RWPE2 (cell line): ENCODE results near the gene HABP2.
A peak's percentile ranks its signal among the peaks of the same experiment; 100 is the strongest.

Experiments used
- ATAC-seq: fragments of 200-7000 bp; cut with Tn5 transposase; 3 replicates; pipeline ENCODE4 v1.9.1; 2021; ENCODE audit warnings: low read depth
- DNase-seq: peaks from one replicate; pipeline ENCODE4 v3.0.0-alpha.2; 2020; ENCODE audit warnings: low spot score
- H3K27ac ChIP-seq: fragments of 450-650 bp; 2 replicates; pipeline ENCODE4 v1.5.1; 2017; ENCODE audit warnings: mild to moderate bottlenecking; ENCODE audit not compliant: poor library complexity, severe bottlenecking
- H3K27me3 ChIP-seq: fragments of 250-450 bp; sonication (Bioruptor Pico); 2 replicates; pipeline ENCODE4 v1.5.1; 2021; ENCODE audit warnings: mild to moderate bottlenecking, moderate library complexity; ENCODE audit not compliant: insufficient read depth, poor library complexity, severe bottlenecking
- H3K36me3 ChIP-seq: fragments of 250-450 bp; sonication (Bioruptor Pico); 2 replicates; pipeline ENCODE4 v1.5.1; 2020; ENCODE audit warnings: low read depth, mild to moderate bottlenecking, moderate library complexity
- H3K4me1 ChIP-seq: fragments of 250-450 bp; sonication (Bioruptor Pico); 2 replicates; pipeline ENCODE4 v1.5.1; 2021; ENCODE audit warnings: mild to moderate bottlenecking, moderate library complexity; ENCODE audit not compliant: insufficient read depth, poor library complexity, severe bottlenecking
- H3K4me3 ChIP-seq: fragments of 250-450 bp; sonication (Bioruptor Pico); 2 replicates; pipeline ENCODE4 v1.5.1; 2021; ENCODE audit warnings: mild to moderate bottlenecking, moderate library complexity; ENCODE audit not compliant: severe bottlenecking
- H3K9me3 ChIP-seq: fragments of 250-450 bp; sonication (Bioruptor Pico); 2 replicates; pipeline ENCODE4 v1.5.1; 2021; ENCODE audit warnings: mild to moderate bottlenecking, moderate library complexity; ENCODE audit not compliant: severe bottlenecking
- TF ChIP-seq, protein P1 (sequence below): fragments of 450-650 bp; IDR thresholded peaks from one replicate; pipeline ENCODE4 v1.5.1; 2017; ENCODE audit warnings: mild to moderate bottlenecking, moderate library complexity; ENCODE audit not compliant: poor library complexity, severe bottlenecking

The HABP2 gene

DNA sequence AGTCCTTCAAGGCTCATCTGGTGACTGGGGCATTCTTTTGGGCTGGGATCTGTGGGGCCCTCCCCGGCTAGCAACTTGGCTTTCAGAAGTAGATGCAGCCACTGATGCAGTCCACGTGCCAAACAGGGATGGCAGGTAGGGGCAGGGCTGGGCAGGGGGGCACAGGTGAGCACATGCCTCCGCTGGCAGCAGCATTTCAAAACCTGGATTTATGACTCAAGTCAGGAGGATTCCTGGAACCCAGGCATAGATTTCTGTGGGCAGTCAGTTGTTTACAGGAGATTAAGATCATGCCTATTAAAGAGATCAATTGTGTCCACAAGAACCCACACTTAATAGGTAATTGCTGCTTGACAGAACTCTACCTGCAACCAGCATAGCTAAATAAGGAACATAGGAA, 839 bp upstream of the HABP2 start:
- Histone ChIP-seq H3K27ac (no peak overlapping the region), H3K9me3 (no peaks in the 10 kb centered on the region), H3K36me3 (no peaks in the 10 kb centered on the region), H3K4me3 (no peak overlapping the region), H3K27me3 (no peaks in the 10 kb centered on the region), H3K4me1 (peaks cover 20% of the 10 kb centered on the region)
- DNase-seq: peak; percentile 65
- peak; percentile 81 for ATAC-seq
- TF ChIP-seq, protein P1, sequence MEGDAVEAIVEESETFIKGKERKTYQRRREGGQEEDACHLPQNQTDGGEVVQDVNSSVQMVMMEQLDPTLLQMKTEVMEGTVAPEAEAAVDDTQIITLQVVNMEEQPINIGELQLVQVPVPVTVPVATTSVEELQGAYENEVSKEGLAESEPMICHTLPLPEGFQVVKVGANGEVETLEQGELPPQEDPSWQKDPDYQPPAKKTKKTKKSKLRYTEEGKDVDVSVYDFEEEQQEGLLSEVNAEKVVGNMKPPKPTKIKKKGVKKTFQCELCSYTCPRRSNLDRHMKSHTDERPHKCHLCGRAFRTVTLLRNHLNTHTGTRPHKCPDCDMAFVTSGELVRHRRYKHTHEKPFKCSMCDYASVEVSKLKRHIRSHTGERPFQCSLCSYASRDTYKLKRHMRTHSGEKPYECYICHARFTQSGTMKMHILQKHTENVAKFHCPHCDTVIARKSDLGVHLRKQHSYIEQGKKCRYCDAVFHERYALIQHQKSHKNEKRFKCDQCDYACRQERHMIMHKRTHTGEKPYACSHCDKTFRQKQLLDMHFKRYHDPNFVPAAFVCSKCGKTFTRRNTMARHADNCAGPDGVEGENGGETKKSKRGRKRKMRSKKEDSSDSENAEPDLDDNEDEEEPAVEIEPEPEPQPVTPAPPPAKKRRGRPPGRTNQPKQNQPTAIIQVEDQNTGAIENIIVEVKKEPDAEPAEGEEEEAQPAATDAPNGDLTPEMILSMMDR: no peak

- H3K27ac ChIP-seq: no peak overlapping the region
These were observed 296 bp downstream of the HABP2 start for GRCh38 chr10:113553149-113553548.

DNA sequence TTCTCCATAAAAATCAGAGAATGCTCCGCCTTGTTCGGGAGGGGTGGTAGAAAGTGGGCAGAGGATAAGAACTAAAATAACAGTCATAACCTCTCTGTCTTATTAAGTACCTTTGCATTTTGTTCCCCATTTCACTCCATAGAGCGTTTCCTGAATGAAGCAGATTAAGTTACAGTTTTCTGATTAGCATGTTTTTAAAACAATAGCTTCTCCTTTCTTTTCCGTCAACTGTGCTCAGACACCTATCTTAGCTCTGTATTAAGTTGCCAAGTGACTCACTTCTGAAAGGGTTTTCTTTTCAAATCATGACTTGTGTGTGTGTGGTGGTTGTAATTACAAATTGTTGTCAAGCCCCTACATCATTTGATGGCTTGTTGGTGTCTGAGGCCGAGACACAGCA, 1.4 kb downstream of the HABP2 start:
- TF ChIP-seq, protein P1: no peak
- H3K36me3 ChIP-seq: no peaks in the 10 kb centered on the region
- no peak overlapping the region for H3K4me3 ChIP-seq
- H3K27ac ChIP-seq: no peak overlapping the region
- no peaks in the 10 kb centered on the region for H3K9me3 ChIP-seq
- no peak for DNase-seq
- H3K27me3 ChIP-seq: no peaks in the 10 kb centered on the region
- peaks cover 20% of the 10 kb centered on the region for H3K4me1 ChIP-seq
- ATAC-seq: no peak

More at GRCh38 chr10:113553149-113553548, 296 bp downstream of the HABP2 start:
- Histone ChIP-seq H3K9me3 (no peaks in the 10 kb centered on the region), H3K4me3 (no peak overlapping the region), H3K36me3 (no peaks in the 10 kb centered on the region), H3K27me3 (no peaks in the 10 kb centered on the region), H3K4me1 (peaks cover 20% of the 10 kb centered on the region)
- TF ChIP-seq, protein P1: no peak
- DNase-seq (no peak), ATAC-seq (no peak)

DNA sequence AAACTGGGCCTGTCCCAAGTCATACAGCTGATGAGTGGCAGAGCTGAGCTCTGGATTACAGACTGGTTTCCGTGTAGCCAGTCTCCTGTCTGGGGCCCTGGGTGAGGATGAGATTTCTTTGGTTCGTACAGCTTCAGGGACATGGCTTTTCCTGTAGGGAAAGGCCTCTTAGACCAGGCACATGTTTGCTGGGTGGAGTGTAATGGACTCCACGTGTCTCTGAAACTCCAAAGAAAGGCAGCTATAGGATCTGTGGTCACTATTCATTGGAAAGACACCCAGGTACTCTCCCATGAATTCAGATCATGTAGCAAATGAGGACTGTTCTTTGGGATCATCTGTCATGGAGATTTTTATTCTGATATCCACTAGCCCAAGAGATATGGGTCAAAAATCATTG, 2.4 kb downstream of the HABP2 start:
- Histone ChIP-seq H3K4me3 (no peak overlapping the region), H3K4me1 (peaks cover 16% of the 10 kb centered on the region), H3K27me3 (no peaks in the 10 kb centered on the region), H3K27ac (no peak overlapping the region), H3K9me3 (no peaks in the 10 kb centered on the region), H3K36me3 (no peaks in the 10 kb centered on the region)
- TF ChIP-seq, protein P1: no peak
- DNase-seq (no peak), ATAC-seq (no peak)

GRCh38 chr10:113555751-113556150, 2.9 kb downstream of the HABP2 start:
- no peak overlapping the region for H3K27ac ChIP-seq
- ATAC-seq (no peak), DNase-seq (no peak)
- no peaks in the 10 kb centered on the region for H3K36me3 ChIP-seq
- H3K4me1 ChIP-seq: peaks cover 11% of the 10 kb centered on the region
- no peaks in the 10 kb centered on the region for H3K9me3 ChIP-seq
- H3K4me3 ChIP-seq: no peak overlapping the region
- no peaks in the 10 kb centered on the region for H3K27me3 ChIP-seq
- TF ChIP-seq, protein P1: no peak
